ENCODE data around the gene GLRB. TPM values are rescaled to one million over a fixed set of nuclear protein-coding genes. Genes with fewer than 3 reads are reported as not detected.

GLRB gene
- total and polyA plus RNA-seq, 9 of the 15 experiments (the other 6 are each of a cell fraction or from before 2014, with no cell fraction given), result not detected

DNA sequence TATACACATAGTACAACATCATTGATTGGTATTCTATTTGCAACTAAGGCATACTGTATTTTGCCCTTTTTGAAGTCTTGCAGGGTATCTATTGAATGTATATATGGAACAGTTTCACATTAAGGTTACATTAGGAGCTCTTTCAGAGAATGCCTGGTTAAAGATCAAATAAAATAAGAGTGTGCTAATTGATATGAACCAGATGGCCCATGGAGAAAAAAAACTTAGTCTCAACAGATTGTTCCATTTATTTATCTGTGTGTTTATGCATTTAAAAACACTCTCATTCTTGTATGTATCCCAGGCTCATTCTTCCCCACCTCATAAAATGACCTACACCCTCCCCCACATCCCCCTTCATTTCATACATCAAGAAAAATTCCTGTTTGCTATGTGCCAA is 109.4 kb downstream of the GLRB start (continued):
- TF ChIP-seq, protein P1, sequence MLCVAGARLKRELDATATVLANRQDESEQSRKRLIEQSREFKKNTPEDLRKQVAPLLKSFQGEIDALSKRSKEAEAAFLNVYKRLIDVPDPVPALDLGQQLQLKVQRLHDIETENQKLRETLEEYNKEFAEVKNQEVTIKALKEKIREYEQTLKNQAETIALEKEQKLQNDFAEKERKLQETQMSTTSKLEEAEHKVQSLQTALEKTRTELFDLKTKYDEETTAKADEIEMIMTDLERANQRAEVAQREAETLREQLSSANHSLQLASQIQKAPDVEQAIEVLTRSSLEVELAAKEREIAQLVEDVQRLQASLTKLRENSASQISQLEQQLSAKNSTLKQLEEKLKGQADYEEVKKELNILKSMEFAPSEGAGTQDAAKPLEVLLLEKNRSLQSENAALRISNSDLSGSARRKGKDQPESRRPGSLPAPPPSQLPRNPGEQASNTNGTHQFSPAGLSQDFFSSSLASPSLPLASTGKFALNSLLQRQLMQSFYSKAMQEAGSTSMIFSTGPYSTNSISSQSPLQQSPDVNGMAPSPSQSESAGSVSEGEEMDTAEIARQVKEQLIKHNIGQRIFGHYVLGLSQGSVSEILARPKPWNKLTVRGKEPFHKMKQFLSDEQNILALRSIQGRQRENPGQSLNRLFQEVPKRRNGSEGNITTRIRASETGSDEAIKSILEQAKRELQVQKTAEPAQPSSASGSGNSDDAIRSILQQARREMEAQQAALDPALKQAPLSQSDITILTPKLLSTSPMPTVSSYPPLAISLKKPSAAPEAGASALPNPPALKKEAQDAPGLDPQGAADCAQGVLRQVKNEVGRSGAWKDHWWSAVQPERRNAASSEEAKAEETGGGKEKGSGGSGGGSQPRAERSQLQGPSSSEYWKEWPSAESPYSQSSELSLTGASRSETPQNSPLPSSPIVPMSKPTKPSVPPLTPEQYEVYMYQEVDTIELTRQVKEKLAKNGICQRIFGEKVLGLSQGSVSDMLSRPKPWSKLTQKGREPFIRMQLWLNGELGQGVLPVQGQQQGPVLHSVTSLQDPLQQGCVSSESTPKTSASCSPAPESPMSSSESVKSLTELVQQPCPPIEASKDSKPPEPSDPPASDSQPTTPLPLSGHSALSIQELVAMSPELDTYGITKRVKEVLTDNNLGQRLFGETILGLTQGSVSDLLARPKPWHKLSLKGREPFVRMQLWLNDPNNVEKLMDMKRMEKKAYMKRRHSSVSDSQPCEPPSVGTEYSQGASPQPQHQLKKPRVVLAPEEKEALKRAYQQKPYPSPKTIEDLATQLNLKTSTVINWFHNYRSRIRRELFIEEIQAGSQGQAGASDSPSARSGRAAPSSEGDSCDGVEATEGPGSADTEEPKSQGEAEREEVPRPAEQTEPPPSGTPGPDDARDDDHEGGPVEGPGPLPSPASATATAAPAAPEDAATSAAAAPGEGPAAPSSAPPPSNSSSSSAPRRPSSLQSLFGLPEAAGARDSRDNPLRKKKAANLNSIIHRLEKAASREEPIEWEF (CRISPR knock-in tag; IDR thresholded peaks at IDR 0.05), result no peak
- no peak for TF ChIP-seq CBFA2T3 (IDR thresholded peaks at IDR 0.05)
- TF ChIP-seq CC2D1A (IDR thresholded peaks at IDR 0.05), result no peak

DNA sequence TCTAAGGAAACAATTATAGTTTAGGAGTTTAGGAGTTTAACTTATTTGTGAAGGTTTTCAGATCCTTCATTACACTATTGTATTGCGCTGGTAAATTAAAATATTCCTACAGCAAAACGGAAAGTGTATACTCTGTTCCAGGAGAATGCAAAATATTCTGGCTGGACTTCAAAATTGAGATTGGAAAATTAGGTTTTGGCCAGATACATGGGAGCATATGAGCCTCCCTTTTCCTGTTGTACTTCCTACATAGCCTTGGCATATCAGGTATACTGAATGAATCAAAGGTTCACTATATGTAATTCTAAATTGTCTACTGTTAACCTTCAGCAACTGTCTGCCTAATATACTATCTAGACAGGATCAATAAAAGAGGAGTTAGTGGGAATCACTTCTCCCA is 119.4 kb downstream of the GLRB start:
- ChIA-PET POLR2A (no interaction called here), CTCF (ENCODE audit: low intra/inter-chr PET ratio) (no interaction called here)
- no peaks in the 10 kb centered on the region for H3K27me3 ChIP-seq (ENCODE audit: control insufficient read depth in 2 of 2, insufficient read depth in 2 of 2, low read length in 2 of 2)
- no peaks in the 10 kb centered on the region for H3K9me1 ChIP-seq (ENCODE audit: control insufficient read depth, insufficient read depth, low read length)
- no TSS peak for BruUV-seq (replicated peaks)
- no peak overlapping the region for H2AFZ ChIP-seq (ENCODE audit: low read depth, low read length)
- no peak overlapping the region for H3K4me2 ChIP-seq (ENCODE audit: insufficient read depth, low read length)
- H3K4me3 ChIP-seq, result no peak overlapping the region
- no peaks in the 10 kb centered on the region for H3K4me1 ChIP-seq (replicated peaks in 1 of 2; ENCODE audit: control insufficient read depth in 2 of 2, insufficient read depth in 2 of 2, low read length in 2 of 2)
- intact Hi-C loops (cut with micrococcal nuclease) (no loop called here), in situ Hi-C loops (cut with MboI) (no loop called here)
- H3K79me2 ChIP-seq (ENCODE audit: control insufficient read depth, insufficient read depth, low read length), result no peaks in the 10 kb centered on the region
- FAIRE-seq (no peak), ATAC-seq (no peak), DNase-seq (ENCODE audit: extremely low read depth in 1 of 4, low spot score in 3 of 4) (no peak)
- no peak overlapping the region for H3K27ac ChIP-seq (ENCODE audit: extremely low read depth, low read depth, low read length)
- 0% methylated on average over 2 of the region's 2 CpGs for WGBS (ENCODE audit: insufficient coverage, low coverage, missing lambda C conversion rate)
- no peaks in the 10 kb centered on the region for H4K20me1 ChIP-seq (replicated peaks; ENCODE audit: control insufficient read depth, insufficient read depth, low read length)
- H3K36me3 ChIP-seq (ENCODE audit: control insufficient read depth, insufficient read depth, low read length), result no peaks in the 10 kb centered on the region
- H3K9me3 ChIP-seq (replicated peaks; ENCODE audit: control insufficient read depth, insufficient read depth, low read depth, low read length), result no peaks in the 10 kb centered on the region
- H3K9ac ChIP-seq (ENCODE audit: insufficient read depth in 1 of 2, low read depth in 2 of 2, low read length in 2 of 2), result no peak overlapping the region
- no peak for TF ChIP-seq STAT5A (IDR thresholded peaks at IDR 0.05; ENCODE audit: borderline replicate concordance, low read length)
- no peak for TF ChIP-seq ZSCAN32 (CRISPR knock-in tag; IDR thresholded peaks at IDR 0.05)
- TF ChIP-seq FIP1L1 (IDR thresholded peaks at IDR 0.05; ENCODE audit: low read depth, low read length, poor library complexity, severe bottlenecking), result no peak
- TF ChIP-seq ZBTB8A (IDR thresholded peaks at IDR 0.05; ENCODE audit: partially characterized antibody), result no peak
- TF ChIP-seq, protein P2, sequence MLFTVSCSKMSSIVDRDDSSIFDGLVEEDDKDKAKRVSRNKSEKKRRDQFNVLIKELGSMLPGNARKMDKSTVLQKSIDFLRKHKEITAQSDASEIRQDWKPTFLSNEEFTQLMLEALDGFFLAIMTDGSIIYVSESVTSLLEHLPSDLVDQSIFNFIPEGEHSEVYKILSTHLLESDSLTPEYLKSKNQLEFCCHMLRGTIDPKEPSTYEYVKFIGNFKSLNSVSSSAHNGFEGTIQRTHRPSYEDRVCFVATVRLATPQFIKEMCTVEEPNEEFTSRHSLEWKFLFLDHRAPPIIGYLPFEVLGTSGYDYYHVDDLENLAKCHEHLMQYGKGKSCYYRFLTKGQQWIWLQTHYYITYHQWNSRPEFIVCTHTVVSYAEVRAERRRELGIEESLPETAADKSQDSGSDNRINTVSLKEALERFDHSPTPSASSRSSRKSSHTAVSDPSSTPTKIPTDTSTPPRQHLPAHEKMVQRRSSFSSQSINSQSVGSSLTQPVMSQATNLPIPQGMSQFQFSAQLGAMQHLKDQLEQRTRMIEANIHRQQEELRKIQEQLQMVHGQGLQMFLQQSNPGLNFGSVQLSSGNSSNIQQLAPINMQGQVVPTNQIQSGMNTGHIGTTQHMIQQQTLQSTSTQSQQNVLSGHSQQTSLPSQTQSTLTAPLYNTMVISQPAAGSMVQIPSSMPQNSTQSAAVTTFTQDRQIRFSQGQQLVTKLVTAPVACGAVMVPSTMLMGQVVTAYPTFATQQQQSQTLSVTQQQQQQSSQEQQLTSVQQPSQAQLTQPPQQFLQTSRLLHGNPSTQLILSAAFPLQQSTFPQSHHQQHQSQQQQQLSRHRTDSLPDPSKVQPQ (CRISPR knock-in tag; IDR thresholded peaks at IDR 0.05; ENCODE audit: borderline replicate concordance), result no peak
- no peak for TF ChIP-seq ZC3H4 (CRISPR knock-in tag; IDR thresholded peaks at IDR 0.05; ENCODE audit: borderline replicate concordance)
- TF ChIP-seq, protein P3, sequence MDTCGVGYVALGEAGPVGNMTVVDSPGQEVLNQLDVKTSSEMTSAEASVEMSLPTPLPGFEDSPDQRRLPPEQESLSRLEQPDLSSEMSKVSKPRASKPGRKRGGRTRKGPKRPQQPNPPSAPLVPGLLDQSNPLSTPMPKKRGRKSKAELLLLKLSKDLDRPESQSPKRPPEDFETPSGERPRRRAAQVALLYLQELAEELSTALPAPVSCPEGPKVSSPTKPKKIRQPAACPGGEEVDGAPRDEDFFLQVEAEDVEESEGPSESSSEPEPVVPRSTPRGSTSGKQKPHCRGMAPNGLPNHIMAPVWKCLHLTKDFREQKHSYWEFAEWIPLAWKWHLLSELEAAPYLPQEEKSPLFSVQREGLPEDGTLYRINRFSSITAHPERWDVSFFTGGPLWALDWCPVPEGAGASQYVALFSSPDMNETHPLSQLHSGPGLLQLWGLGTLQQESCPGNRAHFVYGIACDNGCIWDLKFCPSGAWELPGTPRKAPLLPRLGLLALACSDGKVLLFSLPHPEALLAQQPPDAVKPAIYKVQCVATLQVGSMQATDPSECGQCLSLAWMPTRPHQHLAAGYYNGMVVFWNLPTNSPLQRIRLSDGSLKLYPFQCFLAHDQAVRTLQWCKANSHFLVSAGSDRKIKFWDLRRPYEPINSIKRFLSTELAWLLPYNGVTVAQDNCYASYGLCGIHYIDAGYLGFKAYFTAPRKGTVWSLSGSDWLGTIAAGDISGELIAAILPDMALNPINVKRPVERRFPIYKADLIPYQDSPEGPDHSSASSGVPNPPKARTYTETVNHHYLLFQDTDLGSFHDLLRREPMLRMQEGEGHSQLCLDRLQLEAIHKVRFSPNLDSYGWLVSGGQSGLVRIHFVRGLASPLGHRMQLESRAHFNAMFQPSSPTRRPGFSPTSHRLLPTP (IDR thresholded peaks at IDR 0.05; ENCODE audit: borderline replicate concordance, extremely low read depth, insufficient read length), result no peak

All from K562 (cell line).